Fibroblast of skin of right biceps (primary cell): ENCODE measurements around the gene HCN3.
A peak's percentile ranks its signal among the peaks of the same experiment; 100 is the strongest.
"Not testable (repeated sequence)": the region's sequence is repeated elsewhere in the genome, so short reads cannot be mapped to it uniquely, and the experiment has no call there.

ENCODE experiments used
- DNase-seq: peaks from one replicate; pipeline ENCODE4 v3.0.0-alpha.2; 2013

Gene HCN3

DNA sequence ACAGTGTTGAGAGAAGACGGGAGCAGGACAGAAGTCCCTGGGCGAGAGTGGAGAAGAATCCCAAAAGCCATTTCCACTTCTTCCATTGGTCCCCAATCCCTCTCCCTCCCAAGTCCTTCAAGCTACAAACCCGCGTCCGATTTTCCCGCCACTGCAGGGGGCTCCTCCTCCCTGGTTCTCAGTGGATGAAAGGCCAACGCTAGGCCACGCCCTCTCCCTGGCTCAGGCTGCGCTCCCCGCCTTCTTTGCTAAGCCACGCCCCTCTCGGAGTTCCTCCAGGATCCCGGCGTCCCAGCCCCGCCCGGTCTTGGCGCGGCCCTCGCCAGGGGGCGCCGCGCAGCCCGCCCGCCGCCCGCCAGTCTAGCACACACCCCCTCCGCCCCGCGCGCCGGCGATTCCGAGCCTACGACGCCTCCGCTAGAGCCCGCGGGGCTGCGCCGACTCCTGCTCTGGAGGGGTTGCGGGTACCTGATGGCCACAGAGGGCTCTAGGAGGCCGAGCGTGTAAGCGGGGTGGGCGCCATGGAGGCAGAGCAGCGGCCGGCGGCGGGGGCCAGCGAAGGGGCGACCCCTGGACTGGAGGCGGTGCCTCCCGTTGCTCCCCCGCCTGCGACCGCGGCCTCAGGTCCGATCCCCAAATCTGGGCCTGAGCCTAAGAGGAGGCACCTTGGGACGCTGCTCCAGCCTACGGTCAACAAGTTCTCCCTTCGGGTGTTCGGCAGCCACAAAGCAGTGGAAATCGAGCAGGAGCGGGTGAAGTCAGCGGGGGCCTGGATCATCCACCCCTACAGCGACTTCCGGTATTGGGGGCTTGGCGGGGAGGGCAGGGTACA lies at the start of gene HCN3:
HCN3 (plus strand) TSS at position 394 of the 832 bp plus-strand sequence; CDS start at position 522, 128 bp downstream.
- DNase-seq, result peak; percentile 95

DNA sequence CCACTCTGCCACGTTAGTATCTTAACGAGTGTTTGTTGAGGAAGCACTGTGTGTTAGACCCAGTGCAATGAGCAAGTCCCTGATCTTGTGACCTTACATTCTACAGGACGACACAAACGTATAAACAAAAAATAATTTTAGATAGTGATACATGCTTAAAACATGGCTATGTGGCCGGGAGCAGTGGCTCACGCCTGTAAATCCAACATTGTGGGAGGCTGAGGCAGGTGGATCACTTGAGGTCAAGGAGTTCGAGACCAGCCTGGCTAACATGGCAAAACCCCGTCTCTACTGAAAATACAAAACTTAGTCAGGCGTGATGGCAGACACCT lies 49.2 kb upstream of the HCN3 start:
- no peak for DNase-seq

DNA sequence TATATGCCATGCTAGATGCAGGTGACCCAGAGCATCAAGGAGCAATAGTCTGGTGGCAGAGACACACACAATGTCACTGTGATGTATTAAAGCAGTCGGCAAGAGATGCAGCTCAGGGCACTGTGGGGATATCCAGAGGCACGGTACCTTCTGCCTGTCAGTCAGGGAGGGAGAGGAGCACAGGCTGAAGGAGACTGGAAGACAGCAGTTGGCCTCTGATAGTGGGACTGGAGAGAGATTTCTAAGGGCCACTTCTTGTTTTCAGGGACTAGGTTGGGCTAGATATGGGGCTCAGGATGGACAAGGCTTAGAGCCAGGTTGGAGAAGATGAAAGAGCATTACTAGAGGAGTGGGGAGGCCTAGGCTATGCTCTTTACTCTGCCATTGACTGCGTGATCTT lies 46.0 kb upstream of the HCN3 start:
- not testable (repeated sequence) for DNase-seq

DNA sequence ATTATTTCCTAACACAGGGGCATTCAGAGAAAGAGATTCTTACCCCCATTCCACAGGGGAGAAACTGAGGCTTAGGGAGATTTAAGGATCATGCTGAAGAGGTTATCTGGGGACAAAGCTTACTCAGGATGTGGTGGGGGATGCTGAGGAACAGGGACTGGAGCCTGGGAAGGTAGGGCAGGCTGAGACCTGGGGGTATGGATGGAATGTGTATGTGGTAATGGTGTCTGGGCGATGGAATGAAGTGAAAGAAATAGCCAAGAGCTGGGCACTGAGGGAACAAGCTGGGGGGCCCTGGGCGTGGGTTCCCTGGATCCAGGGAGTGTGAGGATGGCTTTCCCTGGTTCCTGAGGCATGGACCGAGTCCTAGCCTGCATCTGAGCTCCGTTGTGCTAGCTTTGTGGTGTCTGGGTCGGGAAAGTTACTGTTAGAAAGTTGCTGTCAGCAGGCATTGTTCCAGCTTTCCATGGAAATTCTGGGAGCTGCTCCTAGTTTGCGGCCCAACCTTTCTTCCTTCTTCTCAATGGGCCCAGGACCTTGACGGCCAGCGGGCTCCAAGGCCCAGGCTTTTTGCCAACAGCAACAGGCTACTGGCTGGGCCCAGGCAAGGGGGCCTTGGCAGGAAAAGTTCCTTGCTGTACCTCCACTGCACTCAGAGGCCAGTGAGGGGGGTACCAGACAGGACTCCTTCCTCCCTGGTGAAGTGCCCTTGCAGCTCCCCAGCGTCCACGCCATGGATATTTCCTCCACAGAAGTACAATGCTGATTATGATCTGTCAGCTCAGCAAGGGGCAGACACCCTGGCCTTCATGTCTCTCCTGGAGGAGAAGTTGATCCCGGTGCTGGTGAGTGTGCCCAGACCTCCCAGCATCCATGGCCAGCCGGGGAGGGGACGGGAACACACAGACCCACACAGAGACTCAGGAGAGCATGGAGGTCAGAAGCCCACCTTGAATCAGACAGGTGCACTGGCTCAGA lies 45.0 kb upstream of the HCN3 start:
- DNase-seq, result peak; percentile 71

DNA sequence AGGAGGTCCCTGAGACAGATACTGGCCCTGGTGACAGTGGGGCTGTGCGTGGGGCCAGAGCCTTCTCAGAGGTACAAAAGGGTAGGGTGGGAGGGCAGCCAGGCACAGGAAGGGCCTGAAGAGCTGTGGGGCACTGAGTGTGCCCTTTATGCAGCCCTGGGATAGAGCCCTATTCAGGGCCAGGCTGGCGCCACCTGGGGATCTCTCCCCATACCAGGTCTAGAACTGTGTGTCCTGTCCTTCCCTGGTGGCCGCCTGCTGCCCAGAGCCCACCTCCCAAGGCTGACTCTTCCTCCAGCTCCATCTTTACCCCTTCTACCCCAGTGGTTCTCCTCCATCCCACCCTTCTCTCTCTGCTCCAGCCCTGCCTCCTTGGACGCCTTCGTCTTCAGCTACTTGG lies 43.8 kb upstream of the HCN3 start:
- not testable (repeated sequence) for DNase-seq

DNA sequence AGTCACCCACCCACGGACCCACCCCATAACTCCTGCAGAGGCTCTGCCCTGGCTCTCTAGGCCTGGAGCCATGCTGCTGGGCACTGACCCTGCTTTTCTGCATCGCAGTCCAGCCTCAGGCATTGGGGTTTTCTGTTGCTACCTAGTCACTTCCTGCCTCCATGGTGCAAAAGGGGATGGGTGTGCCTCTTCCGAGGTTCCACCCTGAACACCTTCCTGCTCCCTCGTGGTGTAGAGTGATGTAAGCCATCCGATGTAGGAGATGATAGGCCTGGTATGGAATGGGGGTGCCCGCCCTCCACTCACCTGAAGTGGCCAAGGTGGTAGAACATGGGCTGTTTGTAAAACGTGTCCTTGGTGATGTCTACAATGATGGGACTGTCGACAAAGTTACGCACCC lies 41.9 kb upstream of the HCN3 start:
- DNase-seq, result not testable (repeated sequence)

DNA sequence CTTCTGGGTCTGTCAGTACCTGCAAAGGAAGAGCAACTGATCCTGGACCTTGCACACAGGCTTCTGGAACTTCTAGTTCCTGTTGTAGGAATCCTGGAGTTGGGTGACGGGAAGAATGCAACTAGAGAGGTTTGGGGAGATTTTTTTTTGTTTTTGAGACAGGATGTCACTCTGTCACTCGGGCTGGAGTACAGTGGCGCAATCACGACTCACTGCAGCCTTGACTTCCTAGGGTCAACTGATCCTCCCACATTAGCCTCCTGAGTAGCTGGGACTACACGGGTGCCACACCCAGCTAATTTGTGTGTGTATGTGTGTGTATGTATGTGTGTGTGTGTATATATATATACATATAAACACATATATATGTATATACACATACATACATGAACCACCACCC lies 40.8 kb upstream of the HCN3 start:
- no peak for DNase-seq

DNA sequence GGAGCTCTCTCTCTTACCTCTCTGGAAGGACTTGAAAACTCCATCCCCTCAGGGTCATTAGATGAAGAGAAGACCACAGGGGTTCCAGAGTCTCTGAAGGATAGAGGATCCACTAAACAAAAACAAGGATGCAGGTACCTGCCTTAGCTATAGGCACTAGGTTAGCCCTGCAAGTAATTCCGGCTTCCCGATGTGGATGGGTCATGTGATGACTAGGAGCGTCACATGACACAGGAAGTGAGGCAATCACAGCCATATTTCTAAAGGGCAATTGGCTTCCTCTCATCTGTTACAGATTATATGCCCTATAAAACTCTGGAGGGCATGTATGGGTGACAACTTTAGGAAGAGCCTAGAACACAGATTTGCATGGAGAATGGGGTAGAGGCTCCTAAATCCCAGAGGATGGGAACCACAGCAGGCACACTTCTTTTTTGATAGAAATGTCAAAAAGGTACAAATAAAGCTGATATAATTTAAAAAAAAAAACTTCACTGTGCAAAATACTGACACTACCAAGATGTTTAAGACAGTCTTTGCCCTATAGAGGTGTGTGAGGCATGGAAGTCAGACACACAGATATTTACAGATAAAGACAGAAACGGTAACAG lies 36.1 kb upstream of the HCN3 start:
- peak; percentile 85 for DNase-seq

DNA sequence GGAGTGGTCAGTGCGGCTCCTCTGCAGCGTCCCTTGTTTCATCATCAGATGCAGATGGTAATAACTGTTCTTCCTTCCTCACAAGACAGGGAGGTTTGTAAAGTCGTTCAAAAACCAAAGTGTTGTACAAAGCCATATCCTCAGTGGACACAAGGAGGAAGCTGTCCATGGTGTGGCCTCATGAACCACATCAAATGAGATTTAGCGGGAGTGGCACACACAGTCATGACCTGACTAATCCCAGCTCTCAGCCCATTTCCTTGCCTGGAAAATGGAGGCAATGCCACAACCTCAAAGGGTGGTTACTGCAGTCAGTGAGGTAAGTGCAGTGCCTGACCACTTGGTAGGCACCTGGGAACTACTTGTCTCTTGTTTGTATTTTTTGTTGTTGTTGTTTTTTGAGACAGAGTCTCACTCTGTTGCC lies 35.4 kb upstream of the HCN3 start:
- DNase-seq, result no peak

DNA sequence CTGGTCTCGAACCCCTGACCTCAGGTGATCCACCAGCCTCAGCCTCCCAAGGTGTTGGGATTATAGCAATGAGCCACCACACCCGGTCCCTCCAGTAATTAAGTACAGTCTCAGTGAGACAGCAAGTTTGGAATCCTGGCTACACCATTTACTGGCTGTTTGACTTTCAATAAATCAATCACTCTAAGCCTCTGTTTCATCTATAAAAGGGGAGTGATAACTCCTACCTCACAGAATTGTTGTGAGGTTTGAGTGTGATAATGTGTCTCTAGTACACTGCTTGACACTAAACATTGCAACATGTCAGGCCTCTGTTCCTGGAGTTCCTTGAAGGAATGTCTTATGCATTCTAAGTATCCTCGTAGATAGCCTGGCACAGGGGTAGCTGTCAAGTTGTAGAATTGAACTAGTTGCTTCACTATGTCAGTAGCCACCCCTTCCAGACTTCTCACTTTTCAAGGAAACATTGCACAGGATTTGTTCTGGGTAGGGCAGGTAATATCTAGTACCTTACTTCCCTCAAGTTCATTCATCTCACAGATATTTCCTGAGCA lies 34.4 kb upstream of the HCN3 start:
- DNase-seq, result no peak

DNA sequence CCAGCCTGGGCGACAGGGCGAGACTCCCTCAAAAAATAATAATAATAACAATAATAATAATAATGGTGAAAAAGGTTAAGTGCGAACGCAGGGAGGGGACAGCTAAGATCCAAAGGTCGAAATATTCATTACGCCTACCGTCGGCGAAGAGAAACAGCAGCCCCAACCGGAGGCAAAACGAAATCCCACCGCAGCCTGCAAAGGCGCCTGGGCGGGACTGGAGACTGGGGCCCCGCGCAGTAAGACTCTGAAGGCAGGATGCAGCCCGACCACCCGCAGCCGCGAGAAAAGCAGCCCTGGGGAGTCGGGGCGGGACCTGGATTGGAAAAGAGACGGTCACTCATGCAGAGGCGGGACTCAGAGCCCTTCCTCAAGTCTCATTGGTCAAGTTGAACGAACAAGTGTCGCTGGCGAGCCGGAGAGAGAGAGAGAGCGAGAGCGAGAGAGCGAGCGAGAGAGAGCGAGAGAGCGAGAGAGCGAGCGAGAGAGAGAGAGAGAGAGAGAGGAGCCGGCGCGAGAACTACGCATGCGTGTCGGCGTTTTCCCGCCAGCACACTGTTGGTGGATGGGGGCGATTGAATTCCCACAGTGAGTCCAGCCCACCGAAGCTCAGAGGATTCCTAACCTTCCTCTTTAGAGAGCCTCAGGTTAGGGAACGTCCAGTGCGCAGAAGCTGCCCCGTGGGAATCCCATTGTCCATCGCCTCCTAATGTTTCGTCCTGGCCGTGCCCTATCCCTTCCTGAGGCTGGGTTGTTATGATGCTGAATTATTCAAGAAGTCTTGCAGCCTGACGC lies 32.7 kb upstream of the HCN3 start:
- peak; percentile 100 for DNase-seq

DNA sequence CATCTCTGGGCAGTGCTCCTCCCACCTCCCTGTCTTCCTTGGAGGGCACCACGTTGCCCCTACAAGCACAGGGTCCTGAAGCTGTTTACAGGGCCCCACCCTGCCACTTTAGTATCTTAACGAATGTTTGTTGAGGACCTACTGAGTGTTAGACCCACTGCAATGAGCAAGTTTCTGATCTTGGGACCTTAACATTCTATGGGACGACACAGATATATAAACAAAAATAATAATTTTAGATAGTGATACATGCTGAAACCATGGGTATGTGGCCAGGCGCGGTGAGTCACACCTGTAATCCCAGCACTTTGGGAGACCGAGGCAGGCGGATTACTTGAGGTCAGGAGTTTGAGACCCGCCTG lies 32.1 kb upstream of the HCN3 start:
- no peak for DNase-seq

DNA sequence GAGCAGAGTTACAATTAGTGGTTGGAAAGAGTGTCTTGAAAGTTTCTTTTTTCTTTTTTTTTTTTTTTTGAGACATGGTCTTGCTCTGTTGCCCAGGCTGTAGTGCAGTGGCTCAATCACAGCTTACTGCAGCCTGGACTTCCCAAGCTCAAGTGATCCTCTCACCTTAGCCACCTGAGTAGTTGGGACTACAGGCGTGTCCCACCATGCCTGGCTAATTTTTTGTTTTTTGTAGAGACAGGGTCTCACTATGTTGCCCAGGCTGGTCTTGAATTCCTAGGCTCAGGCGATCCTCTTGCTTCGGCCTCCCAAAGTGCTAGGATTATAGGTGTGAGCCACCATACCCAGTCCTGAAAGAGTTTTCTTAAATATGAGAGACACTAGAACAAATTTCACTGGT lies 30.5 kb upstream of the HCN3 start:
- not testable (repeated sequence) for DNase-seq

DNA sequence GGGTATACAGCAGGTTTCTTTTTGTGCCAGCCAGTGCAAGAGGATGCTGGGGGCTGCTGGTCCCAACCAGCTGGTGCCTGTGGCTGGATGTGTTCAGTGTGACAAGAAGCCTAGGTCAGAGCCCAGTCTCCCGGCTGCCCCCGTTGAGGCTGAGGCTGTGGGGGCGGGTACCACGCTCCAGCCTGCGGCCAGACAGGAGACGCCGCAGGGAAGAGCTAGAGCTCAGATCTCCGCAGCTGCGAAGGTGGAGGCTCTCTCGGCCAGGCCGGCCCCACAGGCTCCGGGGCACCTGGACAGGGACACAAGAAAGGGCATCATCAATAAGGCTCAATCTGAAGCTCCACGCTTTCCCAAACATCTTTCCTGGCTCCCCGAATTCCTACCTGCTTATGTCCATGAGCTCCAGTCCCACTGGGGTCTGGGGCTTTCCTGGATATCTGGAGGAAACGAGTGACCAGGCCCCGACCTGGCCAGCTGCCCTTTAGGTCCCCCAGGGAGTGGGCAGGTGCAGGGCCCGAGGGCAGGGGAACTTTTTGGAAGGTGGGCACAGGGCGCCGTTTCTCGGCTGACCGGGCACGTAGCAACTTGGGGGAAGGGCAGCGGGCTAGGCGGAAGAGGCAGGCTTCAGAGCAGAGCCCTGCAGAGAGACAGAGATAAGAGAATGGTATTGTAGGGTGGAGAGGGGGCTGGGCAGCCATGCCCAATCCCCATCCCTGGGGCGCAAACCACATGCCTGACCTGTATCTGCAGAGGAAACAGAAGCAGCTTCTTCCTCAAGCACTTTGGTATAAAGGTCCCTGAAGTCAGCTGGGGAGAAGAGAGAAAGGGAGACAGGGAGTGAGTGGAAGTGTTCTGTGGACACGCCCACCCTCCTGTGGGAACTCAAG lies 29.4 kb upstream of the HCN3 start:
- no peak for DNase-seq

DNA sequence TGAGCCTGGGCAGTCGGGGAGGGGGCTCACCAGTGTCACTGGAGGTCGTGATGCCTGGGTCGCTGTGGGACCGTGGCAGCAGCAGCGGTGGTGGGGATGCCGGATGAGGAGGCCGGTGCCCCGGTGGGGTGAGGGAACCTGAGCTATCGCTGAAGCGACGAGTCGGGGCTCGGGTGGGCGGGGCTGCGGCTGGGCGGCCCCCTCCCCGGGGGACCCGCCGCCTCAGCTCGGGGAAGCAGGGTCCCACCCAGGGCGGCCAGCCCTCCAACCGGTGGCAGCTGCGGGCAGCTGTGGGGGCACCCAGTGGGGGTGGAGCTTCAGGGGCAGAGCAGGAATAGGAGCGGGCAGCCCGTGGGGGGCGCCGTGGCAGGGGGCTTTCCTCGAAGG lies 27.0 kb upstream of the HCN3 start:
- DNase-seq, result no peak

DNA sequence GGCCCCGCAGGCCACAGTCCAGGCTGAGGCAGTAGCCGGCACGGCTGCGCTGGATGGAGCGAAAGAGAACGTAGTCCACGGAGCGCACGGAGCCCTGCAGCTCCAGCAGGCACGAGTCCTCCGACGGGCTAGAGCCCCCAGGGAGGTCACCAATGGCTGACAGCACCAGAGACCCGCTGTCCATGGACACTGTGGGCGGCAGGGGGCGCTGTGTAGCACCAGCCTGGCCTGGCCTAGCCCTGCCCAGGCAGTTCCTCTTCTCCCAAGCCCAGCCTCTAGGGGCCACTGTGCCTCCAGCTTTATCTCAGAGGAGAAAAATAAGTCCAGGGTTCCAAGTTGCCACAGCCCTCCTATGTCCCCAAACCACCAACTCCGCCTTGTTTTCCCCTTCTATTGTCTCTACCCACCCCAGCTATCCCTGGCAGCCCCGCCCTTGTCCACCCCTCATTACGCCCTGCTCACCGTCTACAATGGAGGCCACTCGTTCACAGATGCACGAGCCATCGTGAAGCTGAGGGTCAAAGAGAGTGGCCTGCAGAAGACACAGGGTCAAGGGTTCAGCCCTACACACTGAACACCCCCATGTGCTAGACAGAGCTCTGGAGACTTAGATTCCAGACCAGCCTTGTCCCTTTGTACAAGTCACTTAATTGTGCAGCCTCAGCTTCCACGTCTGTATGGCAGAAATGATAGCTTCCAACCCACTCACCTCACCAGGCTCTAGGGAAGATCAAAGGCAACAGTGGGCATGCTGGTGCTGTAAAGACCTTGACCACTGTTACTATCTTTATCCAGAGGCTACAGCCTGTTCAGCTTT lies 26.4 kb upstream of the HCN3 start:
- DNase-seq, result peak; percentile 89

DNA sequence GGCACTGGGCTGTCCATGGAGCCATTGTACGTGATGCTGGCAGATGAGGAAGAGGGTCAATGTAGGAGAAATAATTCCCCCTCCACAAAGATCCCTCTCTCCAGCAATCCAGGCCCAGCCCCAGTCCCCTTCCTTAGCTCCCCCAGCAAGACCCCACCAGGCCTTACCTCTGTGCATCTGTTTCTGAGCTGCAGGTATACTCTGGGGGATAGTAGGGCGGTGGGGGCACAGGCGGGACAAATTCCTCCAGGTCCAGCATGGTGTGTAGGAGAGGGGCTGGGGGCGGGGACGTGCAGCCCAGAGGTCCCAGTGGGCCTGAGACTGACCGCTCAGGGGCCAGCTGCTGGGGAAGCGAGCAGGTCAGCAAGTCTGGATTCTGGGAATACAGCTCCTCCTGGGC lies 25.7 kb upstream of the HCN3 start:
- no peak for DNase-seq

DNA sequence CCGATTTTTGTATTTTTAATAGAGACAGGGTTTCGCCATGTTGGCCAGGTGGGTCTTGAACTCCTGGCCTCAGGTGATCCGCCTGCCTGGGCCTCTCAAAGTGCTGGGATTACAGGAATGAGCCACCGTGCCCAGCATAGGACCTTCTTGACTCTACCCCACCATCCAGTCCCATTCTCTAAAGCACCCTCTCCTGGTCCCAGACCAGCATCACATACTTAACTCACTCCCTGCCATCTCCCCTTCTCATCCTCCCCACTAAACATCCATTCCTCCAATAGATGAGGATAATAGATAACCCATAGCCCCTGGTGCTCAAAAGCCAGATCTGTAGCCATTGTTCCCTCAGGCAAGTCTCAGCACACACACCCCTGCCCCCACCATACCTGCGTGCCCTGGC lies 24.1 kb upstream of the HCN3 start:
- no peak for DNase-seq

DNA sequence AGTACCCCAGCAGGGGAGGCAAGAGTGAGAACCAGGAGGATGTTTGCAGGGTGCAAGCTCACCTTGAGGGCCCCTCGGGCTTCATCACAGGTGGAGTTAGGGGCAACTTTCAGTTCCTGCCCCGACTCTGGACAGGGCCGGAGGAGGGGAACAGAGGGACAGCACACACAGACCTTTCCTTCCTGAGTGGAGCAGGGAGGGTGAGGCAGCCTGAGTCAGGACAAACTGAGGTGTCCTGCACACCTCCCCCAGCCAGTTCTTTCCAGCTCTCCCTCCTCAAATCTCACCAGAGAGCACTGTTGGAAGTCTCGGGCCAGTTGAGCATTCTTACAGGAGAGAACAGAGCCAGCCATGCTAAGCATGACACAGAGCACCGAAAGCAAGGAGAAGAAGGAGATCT lies 23.5 kb upstream of the HCN3 start:
- no peak for DNase-seq

DNA sequence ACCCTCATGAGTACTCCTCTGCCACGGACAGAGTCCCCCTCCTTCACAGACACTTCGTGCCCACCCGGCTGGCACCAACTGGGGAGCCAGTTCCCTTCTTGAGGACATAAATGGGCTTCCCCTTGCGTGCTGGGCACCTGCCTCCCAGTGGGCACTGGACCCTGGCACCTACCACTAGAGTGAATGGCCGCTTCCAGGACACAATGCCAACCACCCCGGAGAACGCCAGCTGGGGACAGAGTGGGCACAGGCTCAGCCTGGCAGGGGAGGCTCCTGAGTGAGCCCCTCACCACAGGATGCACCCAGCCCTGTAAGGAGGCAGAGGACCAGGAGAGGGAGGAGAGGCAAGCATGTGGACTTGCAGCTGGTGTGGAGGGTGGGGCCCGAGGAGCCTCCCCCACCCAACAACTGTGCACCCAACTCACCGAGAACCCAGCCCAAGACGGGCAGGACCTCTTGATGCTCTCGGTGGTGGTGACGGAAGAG lies 23.0 kb upstream of the HCN3 start:
- no peak for DNase-seq
